GM21447 (cell line): ENCODE data around the gene FSCN2.

Source experiments
- ATAC-seq: cut with Tn5 transposase; IDR thresholded peaks from one replicate; pipeline ENCODE4 v1.9.1; 2021; ENCODE audit not compliant: unreplicated experiment

FSCN2 gene

GRCh38 chr17:81489998-81490992 lies 37.9 kb upstream of the FSCN2 start:
- no peak for ATAC-seq

GRCh38 chr17:81491181-81491581 lies 37.0 kb upstream of the FSCN2 start:
- ATAC-seq = no peak

- no peak for ATAC-seq
These were observed 36.4 kb upstream of the FSCN2 start for GRCh38 chr17:81491761-81492160.

- no peak for ATAC-seq
These were observed 36.0 kb upstream of the FSCN2 start for GRCh38 chr17:81492202-81492601.

GRCh38 chr17:81492706-81493105 lies 35.5 kb upstream of the FSCN2 start:
- ATAC-seq = no peak

- ATAC-seq = no peak
These were observed 34.8 kb upstream of the FSCN2 start for GRCh38 chr17:81493198-81494038.

GRCh38 chr17:81494626-81495377 lies 33.4 kb upstream of the FSCN2 start:
- no peak for ATAC-seq

- ATAC-seq = no peak
These were observed 29.1 kb upstream of the FSCN2 start for GRCh38 chr17:81498953-81499600.

- ATAC-seq = no peak
These were observed 28.6 kb upstream of the FSCN2 start for GRCh38 chr17:81499601-81499970.

- ATAC-seq = no peak
These were observed 28.1 kb upstream of the FSCN2 start for GRCh38 chr17:81500047-81500446.

- ATAC-seq = no peak
These were observed 25.6 kb upstream of the FSCN2 start for GRCh38 chr17:81502471-81503017.

- no peak for ATAC-seq
These were observed 24.6 kb upstream of the FSCN2 start for GRCh38 chr17:81503619-81504018.

- ATAC-seq = no peak
These were observed 19.5 kb upstream of the FSCN2 start for GRCh38 chr17:81508639-81509206.

- no peak for ATAC-seq
These were observed 18.8 kb upstream of the FSCN2 start for GRCh38 chr17:81509207-81509971.

- no peak for ATAC-seq
These were observed 18.0 kb upstream of the FSCN2 start for GRCh38 chr17:81509972-81510784.

GRCh38 chr17:81510785-81511553 lies 17.2 kb upstream of the FSCN2 start:
- no peak for ATAC-seq

- ATAC-seq = no peak
These were observed 16.7 kb upstream of the FSCN2 start for GRCh38 chr17:81511554-81511803.
